A549 (cell line): ENCODE results near the gene TRIM47. TPM values are rescaled to one million over a fixed set of nuclear protein-coding genes. Genes with fewer than 3 reads are reported as not detected.

ENCODE experiments used
- ATAC-seq, 2 experiments: fragments of 200-7000 bp in 1 of 2; fragments of >200 bp in 1 of 2; cut with Nextera tagmentation in 1 of 2; cut with Tn5 transposase in 1 of 2; 3 replicates each; pipeline versions ENCODE4 v1.8.0 to v1.9.1; 2018 to 2020; ENCODE audit warnings: mild to moderate bottlenecking in 1 of 2, moderate library complexity in 1 of 2
- CTCF ChIA-PET: fragments of 300-600 bp; sonication (Branson Sonifier 250); formaldehyde crosslinking; extraction: SDS; loops from one replicate; lab custom pipeline; 2021; ENCODE audit warnings: antibody characterized with exemption, inconsistent platforms; lab: Yijun Ruan, JAX
- POLR2A ChIA-PET: fragments of 350-600 bp; formaldehyde crosslinking; extraction: SDS; loops from one replicate; lab custom pipeline; 2021; ENCODE audit warnings: antibody characterized with exemption, inconsistent platforms; lab: Yijun Ruan, JAX
- DNase-seq, 2 experiments: peaks; one replicate each; pipeline versions ENCODE4 v3.0.0 to v3.0.0-alpha.2; 2011 to 2016; ENCODE audit warnings: low read depth in 1 of 2, low spot score in 1 of 2
- FAIRE-seq: peaks from 2 replicates; lab custom pipeline; 2011; peaks lifted over from hg19 to GRCh38; lab: Jason Lieb, UNC
- H3K27ac ChIP-seq, 2 experiments: fragments of >200 bp; sonication (Bioruptor Twin); formaldehyde crosslinking; 3 replicates each; pipeline ENCODE4 v1.5.1; 2016 to 2017
- H3K4me1 ChIP-seq: fragments of >200 bp; sonication (Bioruptor Twin); formaldehyde crosslinking; 3 replicates; pipeline ENCODE4 v1.6.1; 2016
- H3K4me2 ChIP-seq: fragments of >200 bp; sonication (Bioruptor Twin); formaldehyde crosslinking; 3 replicates; pipeline ENCODE4 v1.6.1; 2016
- H3K4me3 ChIP-seq: fragments of >200 bp; sonication (Bioruptor Twin); formaldehyde crosslinking; 3 replicates; pipeline ENCODE4 v1.5.1; 2016
- H3K9me3 ChIP-seq: fragments of >200 bp; sonication (Bioruptor Twin); formaldehyde crosslinking; 3 replicates; pipeline ENCODE4 v1.6.1; 2016
- CHD2 ChIP-seq: fragments of 150-350 bp; IDR thresholded peaks from 2 replicates; pipeline ENCODE4 v1.6.1; 2014; ENCODE audit warnings: low read length; ENCODE audit not compliant: partially characterized antibody
- CHD4 ChIP-seq: fragments of 200-600 bp; sonication (generic); IDR thresholded peaks from 2 replicates; pipeline ENCODE4 v1.6.1; 2016; ENCODE audit warnings: antibody characterized with exemption, mild to moderate bottlenecking, borderline replicate concordance
- EHMT2 ChIP-seq: fragments of 200-600 bp; sonication (generic); IDR thresholded peaks from 2 replicates; pipeline ENCODE4 v1.6.1; 2016; ENCODE audit warnings: antibody characterized with exemption, low read depth, mild to moderate bottlenecking, moderate library complexity
- FOSB ChIP-seq: fragments of 250-450 bp; sonication (Bioruptor Pico); IDR thresholded peaks from 2 replicates; pipeline ENCODE4 v1.5.0; 2020; ENCODE audit warnings: mild to moderate bottlenecking, moderate library complexity
- FOXS1 ChIP-seq: fragments of 250-450 bp; sonication (Bioruptor Pico); IDR thresholded peaks from 2 replicates; pipeline ENCODE4 v1.5.0; 2020; ENCODE audit warnings: mild to moderate bottlenecking, moderate library complexity
- HEYL ChIP-seq: fragments of 250-450 bp; sonication (Bioruptor Pico); IDR thresholded peaks from 2 replicates; pipeline ENCODE4 v1.8.0; 2021; ENCODE audit warnings: mild to moderate bottlenecking, moderate library complexity
- HOXB13 ChIP-seq: fragments of 250-450 bp; sonication (Bioruptor Pico); IDR thresholded peaks from 2 replicates; pipeline ENCODE4 v1.5.0; 2020; ENCODE audit warnings: low read depth, mild to moderate bottlenecking, moderate library complexity
- HOXB5 ChIP-seq: fragments of 250-450 bp; sonication (Bioruptor Pico); IDR thresholded peaks from 2 replicates; pipeline ENCODE4 v1.5.0; 2020; ENCODE audit warnings: mild to moderate bottlenecking, moderate library complexity
- KDM1A ChIP-seq: fragments of 200-600 bp; sonication (generic); IDR thresholded peaks from 2 replicates; pipeline ENCODE4 v1.6.1; 2016; ENCODE audit warnings: low read depth, mild to moderate bottlenecking
- MAZ ChIP-seq: fragments of 150-350 bp; IDR thresholded peaks from 2 replicates; pipeline ENCODE4 v1.6.1; 2014; ENCODE audit warnings: antibody characterized with exemption, low read depth, low read length, borderline replicate concordance
- MYC ChIP-seq: IDR thresholded peaks from 2 replicates; pipeline ENCODE4 v1.6.1; 2012; ENCODE audit warnings: mild to moderate bottlenecking, inconsistent platforms, low read length, improper control_type of control experiment, borderline replicate concordance
- NR3C1 ChIP-seq: fragments of >200 bp; sonication (Bioruptor Twin); formaldehyde crosslinking; IDR thresholded peaks from 3 replicates; pipeline ENCODE4 v1.6.1; 2017
- POLR2AphosphoS2 ChIP-seq: conservative IDR thresholded peaks from 2 replicates; pipeline ENCODE4 v1.6.1; 2012; ENCODE audit warnings: low read length, improper control_type of control experiment, inconsistent platforms
- RAD21 ChIP-seq, 2 experiments: fragments of >200 bp in 1 of 2; sonication (Bioruptor Twin) in 1 of 2; formaldehyde crosslinking in 1 of 2; IDR thresholded peaks in 1 of 2; conservative IDR thresholded peaks in 1 of 2; 2 replicates in 1 of 2; 3 replicates in 1 of 2; pipeline ENCODE4 v1.6.1; 2012 to 2018; ENCODE audit warnings: inconsistent platforms in 1 of 2
- SREBF2 ChIP-seq: fragments of 450-650 bp; IDR thresholded peaks from 2 replicates; pipeline ENCODE4 v1.6.1; 2014; ENCODE audit warnings: mild to moderate bottlenecking, moderate library complexity
- ZSCAN20 ChIP-seq: fragments of 250-450 bp; sonication (Bioruptor Pico); IDR thresholded peaks from 2 replicates; pipeline ENCODE4 v1.8.0; 2022; ENCODE audit warnings: mild to moderate bottlenecking, moderate library complexity
- WGBS: methylation state at CpG from one replicate; pipeline ENCODE4 v1.1.6; 2017; ENCODE audit errors: missing lambda C conversion rate; 5-methylcytosine and 5-hydroxymethylcytosine counted together
- polyA plus RNA-seq, 4 experiments: library from polyadenylated mRNA; depleted of rRNA in 3 of 4; stranded (reverse); fragments of >200 nt; fragmentation: RNase III in 1 of 4; extraction: RNeasy Plus Mini Kit Qiagen cat#74134 plus additional on column Dnase treatment in 1 of 4; gene quantifications; 2 replicates in 3 of 4; 3 replicates in 1 of 4; pipeline ENCODE4 v1.2.3, GENCODE V29; 2011 to 2017
- TF ChIP-seq, protein P1 (sequence below): IDR thresholded peaks from 2 replicates; pipeline ENCODE4 v1.6.1; 2012
- TF ChIP-seq, protein P2 (sequence below): fragments of >200 bp; sonication (Bioruptor Twin); formaldehyde crosslinking; IDR thresholded peaks from 3 replicates; pipeline ENCODE4 v1.5.1; 2016
- TF ChIP-seq, protein P3 (sequence below): fragments of 250-450 bp; sonication (Bioruptor Pico); IDR thresholded peaks from 2 replicates; pipeline ENCODE4 v1.5.0; 2020; ENCODE audit warnings: low read depth, mild to moderate bottlenecking, moderate library complexity

Gene TRIM47
- polyA plus RNA-seq, 2 of the 4 experiments (the other 2 are of a cell fraction), result 19.6 to 46.6 TPM

DNA sequence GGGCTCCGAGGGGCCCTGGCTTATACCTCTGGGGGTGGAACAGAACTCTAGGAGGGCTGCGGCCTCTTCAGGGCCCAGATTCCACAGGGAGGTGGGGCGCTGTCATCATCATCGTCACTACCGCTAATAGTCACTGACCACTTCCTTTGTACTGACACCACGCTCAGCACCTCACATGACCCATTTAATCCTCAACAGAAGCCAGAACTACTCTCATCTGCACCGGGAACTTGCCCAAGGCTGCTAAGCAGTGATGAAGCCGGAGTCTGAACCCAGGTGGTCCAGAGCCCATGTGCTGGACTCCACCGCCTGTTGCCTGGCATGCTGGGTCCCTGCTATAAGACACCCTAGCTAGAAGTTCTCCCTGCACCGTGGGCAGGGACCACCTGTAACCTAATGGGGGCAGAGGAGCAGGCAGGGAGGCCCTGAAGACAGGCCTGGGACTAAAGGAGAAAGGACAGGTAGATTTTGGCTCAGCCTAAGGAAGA lies 46.2 kb downstream of the TRIM47 start:
- Histone ChIP-seq H3K4me1 (peaks cover 5% of the 10 kb centered on the region; the same call in 1 of the 3 replicates), H3K4me2 (no peak overlapping the region), H3K9me3 (no peaks in the 10 kb centered on the region)
- FAIRE-seq (no peak), ATAC-seq (no peak), DNase-seq (no peak)
- TF ChIP-seq SREBF2 (no peak), HEYL (CRISPR knock-in tag) (no peak), CHD2 (no peak), FOSB (CRISPR knock-in tag) (no peak), MYC (no peak), MAZ (no peak), HOXB5 (CRISPR knock-in tag) (no peak), RAD21 (conservative IDR thresholded peaks at IDR 0.05 in 1 of 2, IDR thresholded peaks at IDR 0.05 in 1 of 2) (no peak), HOXB13 (no peak), CHD4 (no peak), EHMT2 (no peak)
- TF ChIP-seq, all 56 proteins: peak for 0
- no peak overlapping the region for H3K4me3 ChIP-seq
- WGBS, result 84% methylated on average over 10 of the region's 10 CpGs
- ChIA-PET POLR2A (interaction anchor here (0.7 kb wide), 1 partner anchor 33 kb away, joined by 5 read pairs; no protein-coding TSS in a partner anchor), CTCF (interaction anchor here (0.9 to 37.0 kb wide), 5 partner anchors 5 to 46 kb away, joined by 3 to 691 read pairs (median 14); partner anchors contain the start of genes TRIM47, UNC13D and WBP2)
- H3K27ac ChIP-seq, result no peak overlapping the region

DNA sequence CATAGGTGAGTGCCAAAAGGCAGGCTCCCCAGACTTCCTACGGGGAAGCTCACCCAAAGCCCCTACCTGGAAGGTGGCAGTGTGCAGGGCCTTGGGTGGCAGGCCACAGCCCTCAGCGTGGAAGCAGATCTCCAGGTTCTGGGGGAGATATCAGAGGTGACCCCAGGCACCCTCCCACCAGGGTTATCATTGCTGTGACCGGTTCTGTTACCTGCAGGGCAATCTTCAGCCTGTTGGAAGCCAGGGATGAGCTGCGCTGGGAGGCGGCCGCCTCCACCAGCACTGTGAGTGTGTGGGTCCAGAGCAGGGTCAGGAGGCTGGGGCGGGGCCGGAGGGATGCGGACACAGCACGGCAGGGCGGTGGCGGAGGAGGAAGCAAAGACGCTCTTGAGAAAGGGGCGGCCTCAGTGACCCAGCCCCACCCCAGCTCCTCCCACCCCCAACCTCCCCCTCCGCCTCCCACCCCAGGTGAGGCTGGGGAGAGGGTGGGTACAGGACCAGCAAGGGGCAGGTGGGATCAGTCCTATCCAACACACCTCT lies 47.3 kb downstream of the TRIM47 start:
- TF ChIP-seq FOSB (CRISPR knock-in tag), result no peak
- TF ChIP-seq POLR2AphosphoS2, result no peak
- TF ChIP-seq ZSCAN20 (CRISPR knock-in tag), result no peak
- TF ChIP-seq, protein P1, sequence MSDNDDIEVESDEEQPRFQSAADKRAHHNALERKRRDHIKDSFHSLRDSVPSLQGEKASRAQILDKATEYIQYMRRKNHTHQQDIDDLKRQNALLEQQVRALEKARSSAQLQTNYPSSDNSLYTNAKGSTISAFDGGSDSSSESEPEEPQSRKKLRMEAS, result no peak
- no peak for TF ChIP-seq NR3C1
- DNase-seq (no peak), FAIRE-seq (no peak), ATAC-seq (no peak)
- Histone ChIP-seq H3K9me3 (no peaks in the 10 kb centered on the region), H3K4me2 (no peak overlapping the region), H3K4me3 (no peak overlapping the region), H3K4me1 (peaks cover 5% of the 10 kb centered on the region; the same call in 1 of the 3 replicates), H3K27ac (no peak overlapping the region)
- ChIA-PET POLR2A (interaction anchor here (0.7 to 1.5 kb wide), 2 partner anchors 32 to 51 kb away, joined by 5 read pairs; no protein-coding TSS in a partner anchor), CTCF (interaction anchor here (0.6 to 37.0 kb wide), 13 partner anchors 4 to 198 kb away, joined by 3 to 691 read pairs (median 5); partner anchors contain the start of genes GALK1, SMIM5, TRIM47 and UNC13D)
- 80% methylated on average over 15 of the region's 15 CpGs for WGBS

DNA sequence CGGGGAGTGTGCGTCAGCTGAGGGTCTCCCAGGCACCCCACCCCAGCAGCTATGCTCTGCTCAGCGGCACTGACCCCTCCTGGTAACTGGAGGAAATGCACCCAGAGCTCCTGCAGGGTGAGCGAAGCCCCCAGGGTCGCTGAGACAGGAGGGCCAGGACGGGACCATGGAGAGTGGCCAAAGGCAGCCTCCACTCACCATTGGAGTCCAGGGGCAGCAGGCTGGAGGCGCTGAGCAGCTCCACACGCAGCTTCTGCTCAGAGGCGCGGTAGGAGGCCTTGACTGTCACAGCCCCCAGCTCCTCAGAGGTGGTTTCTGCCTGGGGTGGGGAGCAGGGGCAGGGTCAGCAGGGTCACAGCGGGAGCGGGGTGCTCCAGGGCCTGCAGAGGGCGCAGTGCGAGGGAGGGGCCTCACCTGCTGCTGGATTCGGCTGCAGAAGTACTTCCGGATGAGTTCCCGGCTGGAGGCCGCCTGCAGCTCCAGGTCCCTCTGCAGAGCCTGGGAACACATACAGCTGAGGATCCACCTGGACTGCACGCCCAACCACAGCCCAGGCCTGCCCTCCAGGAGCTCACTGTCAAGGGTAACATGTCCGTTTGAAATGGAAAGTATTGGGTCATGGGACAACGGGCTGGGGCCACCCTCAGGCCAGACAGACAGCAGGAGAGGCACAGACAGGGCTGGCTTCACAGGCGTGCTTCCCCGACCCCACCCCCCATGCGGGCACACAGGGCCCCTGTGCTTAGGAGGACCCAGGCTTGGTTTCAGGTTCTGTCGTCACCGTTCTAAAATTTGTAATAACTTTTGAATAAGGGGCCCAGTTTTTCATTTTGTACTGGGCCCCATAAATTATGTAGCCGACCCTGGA lies 48.0 kb downstream of the TRIM47 start:
- ATAC-seq (peak in 1 of 2 experiments; percentile 14; a peak in 3 of 6 replicates), FAIRE-seq (no peak), DNase-seq (peak in 1 of 2 experiments; percentile 47)
- H3K4me2 ChIP-seq, result no peak overlapping the region
- peaks cover 5% of the 10 kb centered on the region; the same call in 1 of the 3 replicates for H3K4me1 ChIP-seq
- WGBS, result 82% methylated on average over 27 of the region's 27 CpGs
- ChIA-PET POLR2A (interaction anchor here (1.5 kb wide), 1 partner anchor 50 kb away, joined by 5 read pairs; no protein-coding TSS in a partner anchor), CTCF (interaction anchor here (0.6 to 37.0 kb wide), 27 partner anchors 3 to 424 kb away, joined by 3 to 691 read pairs (median 5); partner anchors contain the start of genes GALK1, SMIM5, TRIM47 and UNC13D)
- no peak for TF ChIP-seq KDM1A
- TF ChIP-seq RAD21 (conservative IDR thresholded peaks at IDR 0.05 in 1 of 2, IDR thresholded peaks at IDR 0.05 in 1 of 2), result 0 out of 5 replicates have a peak, but pooled peaks of 1 of the 2 experiments have one; percentile 19
- TF ChIP-seq MAZ, result no peak
- no peak for TF ChIP-seq FOXS1
- TF ChIP-seq, protein P2, sequence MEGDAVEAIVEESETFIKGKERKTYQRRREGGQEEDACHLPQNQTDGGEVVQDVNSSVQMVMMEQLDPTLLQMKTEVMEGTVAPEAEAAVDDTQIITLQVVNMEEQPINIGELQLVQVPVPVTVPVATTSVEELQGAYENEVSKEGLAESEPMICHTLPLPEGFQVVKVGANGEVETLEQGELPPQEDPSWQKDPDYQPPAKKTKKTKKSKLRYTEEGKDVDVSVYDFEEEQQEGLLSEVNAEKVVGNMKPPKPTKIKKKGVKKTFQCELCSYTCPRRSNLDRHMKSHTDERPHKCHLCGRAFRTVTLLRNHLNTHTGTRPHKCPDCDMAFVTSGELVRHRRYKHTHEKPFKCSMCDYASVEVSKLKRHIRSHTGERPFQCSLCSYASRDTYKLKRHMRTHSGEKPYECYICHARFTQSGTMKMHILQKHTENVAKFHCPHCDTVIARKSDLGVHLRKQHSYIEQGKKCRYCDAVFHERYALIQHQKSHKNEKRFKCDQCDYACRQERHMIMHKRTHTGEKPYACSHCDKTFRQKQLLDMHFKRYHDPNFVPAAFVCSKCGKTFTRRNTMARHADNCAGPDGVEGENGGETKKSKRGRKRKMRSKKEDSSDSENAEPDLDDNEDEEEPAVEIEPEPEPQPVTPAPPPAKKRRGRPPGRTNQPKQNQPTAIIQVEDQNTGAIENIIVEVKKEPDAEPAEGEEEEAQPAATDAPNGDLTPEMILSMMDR, result peak; percentile 43
- TF ChIP-seq, protein P3, sequence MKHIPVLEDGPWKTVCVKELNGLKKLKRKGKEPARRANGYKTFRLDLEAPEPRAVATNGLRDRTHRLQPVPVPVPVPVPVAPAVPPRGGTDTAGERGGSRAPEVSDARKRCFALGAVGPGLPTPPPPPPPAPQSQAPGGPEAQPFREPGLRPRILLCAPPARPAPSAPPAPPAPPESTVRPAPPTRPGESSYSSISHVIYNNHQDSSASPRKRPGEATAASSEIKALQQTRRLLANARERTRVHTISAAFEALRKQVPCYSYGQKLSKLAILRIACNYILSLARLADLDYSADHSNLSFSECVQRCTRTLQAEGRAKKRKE (CRISPR knock-in tag), result no peak
- TF ChIP-seq ZSCAN20 (CRISPR knock-in tag), result no peak
- no peaks in the 10 kb centered on the region for H3K9me3 ChIP-seq
- no peak overlapping the region for H3K4me3 ChIP-seq
- no peak overlapping the region for H3K27ac ChIP-seq
